GM21381 (cell line): ENCODE measurements around the gene CD7.

Experiments
- ATAC-seq: cut with Tn5 transposase; IDR thresholded peaks from one replicate; pipeline ENCODE4 v1.9.1; 2021; ENCODE audit warnings: mild to moderate bottlenecking, moderate library complexity; ENCODE audit not compliant: unreplicated experiment

Gene CD7

GRCh38 chr17:82266142-82266541, 51.3 kb downstream of the CD7 start:
- ATAC-seq, result no peak
